ENCODE results near the gene NPPB. TPM values are rescaled to one million over a fixed set of nuclear protein-coding genes. Genes with fewer than 3 reads are reported as not detected.

NPPB gene
- total and polyA plus RNA-seq, 2 experiments from 2014 or later, result 0.95 TPM; not detected in 1

DNA sequence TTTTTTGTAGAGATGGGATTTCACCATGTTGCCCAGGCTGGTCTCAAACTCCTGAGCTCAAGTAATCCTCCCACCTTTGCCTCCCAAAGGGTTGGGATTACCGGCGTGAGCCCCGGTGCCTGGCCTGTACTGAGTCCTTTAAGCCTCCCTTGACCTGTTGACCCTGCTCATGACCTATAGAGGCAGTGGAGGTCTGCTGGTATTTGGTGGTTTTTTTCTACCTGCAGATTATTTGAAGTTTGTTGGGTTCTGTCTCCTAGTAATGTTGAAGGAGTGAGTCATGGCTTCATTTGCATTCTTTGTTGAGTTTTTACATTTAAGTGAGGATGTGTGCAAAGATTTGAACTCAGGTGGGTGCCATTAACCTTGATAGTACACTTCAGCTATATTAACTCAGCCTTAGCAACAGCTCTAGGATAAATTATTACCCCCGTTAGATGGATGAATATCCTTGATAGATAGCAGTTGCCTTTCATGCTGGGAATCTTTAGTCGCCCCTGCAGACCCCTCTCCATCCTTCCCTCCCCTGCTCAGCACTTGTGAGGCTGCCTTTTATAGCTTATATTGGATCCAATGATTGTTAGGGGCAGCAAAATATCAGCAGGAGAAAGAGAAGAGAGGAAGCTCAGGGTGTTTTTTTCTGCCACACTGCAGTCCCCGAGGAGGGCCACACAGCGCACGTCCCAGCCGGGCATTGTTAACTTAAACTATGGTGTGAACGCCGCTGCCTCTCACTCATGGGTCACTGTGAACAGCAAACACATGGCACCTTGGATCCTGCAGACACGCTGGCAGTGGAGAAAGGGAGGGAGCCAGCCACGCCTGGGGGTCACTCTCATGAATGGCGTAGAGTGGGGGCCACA, 14.9 kb upstream of the NPPB start (continued):
- TF ChIP-seq, protein P1, sequence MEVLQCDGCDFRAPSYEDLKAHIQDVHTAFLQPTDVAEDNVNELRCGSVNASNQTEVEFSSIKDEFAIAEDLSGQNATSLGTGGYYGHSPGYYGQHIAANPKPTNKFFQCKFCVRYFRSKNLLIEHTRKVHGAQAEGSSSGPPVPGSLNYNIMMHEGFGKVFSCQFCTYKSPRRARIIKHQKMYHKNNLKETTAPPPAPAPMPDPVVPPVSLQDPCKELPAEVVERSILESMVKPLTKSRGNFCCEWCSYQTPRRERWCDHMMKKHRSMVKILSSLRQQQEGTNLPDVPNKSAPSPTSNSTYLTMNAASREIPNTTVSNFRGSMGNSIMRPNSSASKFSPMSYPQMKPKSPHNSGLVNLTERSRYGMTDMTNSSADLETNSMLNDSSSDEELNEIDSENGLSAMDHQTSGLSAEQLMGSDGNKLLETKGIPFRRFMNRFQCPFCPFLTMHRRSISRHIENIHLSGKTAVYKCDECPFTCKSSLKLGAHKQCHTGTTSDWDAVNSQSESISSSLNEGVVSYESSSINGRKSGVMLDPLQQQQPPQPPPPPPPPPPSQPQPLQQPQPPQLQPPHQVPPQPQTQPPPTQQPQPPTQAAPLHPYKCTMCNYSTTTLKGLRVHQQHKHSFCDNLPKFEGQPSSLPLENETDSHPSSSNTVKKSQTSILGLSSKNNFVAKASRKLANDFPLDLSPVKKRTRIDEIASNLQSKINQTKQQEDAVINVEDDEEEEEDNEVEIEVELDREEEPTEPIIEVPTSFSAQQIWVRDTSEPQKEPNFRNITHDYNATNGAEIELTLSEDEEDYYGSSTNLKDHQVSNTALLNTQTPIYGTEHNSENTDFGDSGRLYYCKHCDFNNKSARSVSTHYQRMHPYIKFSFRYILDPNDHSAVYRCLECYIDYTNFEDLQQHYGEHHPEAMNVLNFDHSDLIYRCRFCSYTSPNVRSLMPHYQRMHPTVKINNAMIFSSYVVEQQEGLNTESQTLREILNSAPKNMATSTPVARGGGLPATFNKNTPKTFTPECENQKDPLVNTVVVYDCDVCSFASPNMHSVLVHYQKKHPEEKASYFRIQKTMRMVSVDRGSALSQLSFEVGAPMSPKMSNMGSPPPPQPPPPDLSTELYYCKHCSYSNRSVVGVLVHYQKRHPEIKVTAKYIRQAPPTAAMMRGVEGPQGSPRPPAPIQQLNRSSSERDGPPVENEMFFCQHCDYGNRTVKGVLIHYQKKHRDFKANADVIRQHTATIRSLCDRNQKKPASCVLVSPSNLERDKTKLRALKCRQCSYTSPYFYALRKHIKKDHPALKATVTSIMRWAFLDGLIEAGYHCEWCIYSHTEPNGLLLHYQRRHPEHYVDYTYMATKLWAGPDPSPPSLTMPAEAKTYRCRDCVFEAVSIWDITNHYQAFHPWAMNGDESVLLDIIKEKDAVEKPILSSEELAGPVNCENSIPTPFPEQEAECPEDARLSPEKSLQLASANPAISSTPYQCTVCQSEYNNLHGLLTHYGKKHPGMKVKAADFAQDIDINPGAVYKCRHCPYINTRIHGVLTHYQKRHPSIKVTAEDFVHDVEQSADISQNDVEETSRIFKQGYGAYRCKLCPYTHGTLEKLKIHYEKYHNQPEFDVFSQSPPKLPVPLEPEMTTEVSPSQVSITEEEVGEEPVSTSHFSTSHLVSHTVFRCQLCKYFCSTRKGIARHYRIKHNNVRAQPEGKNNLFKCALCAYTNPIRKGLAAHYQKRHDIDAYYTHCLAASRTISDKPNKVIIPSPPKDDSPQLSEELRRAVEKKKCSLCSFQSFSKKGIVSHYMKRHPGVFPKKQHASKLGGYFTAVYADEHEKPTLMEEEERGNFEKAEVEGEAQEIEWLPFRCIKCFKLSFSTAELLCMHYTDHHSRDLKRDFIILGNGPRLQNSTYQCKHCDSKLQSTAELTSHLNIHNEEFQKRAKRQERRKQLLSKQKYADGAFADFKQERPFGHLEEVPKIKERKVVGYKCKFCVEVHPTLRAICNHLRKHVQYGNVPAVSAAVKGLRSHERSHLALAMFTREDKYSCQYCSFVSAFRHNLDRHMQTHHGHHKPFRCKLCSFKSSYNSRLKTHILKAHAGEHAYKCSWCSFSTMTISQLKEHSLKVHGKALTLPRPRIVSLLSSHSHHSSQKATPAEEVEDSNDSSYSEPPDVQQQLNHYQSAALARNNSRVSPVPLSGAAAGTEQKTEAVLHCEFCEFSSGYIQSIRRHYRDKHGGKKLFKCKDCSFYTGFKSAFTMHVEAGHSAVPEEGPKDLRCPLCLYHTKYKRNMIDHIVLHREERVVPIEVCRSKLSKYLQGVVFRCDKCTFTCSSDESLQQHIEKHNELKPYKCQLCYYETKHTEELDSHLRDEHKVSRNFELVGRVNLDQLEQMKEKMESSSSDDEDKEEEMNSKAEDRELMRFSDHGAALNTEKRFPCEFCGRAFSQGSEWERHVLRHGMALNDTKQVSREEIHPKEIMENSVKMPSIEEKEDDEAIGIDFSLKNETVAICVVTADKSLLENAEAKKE (CRISPR knock-in tag; IDR thresholded peaks at IDR 0.05), result no peak
- no peak for TF ChIP-seq EZH2phosphoT487 (IDR thresholded peaks at IDR 0.05; ENCODE audit: unreplicated experiment)
- TF ChIP-seq JUNB (IDR thresholded peaks at IDR 0.05; ENCODE audit: unreplicated experiment), result no peak
- no peak for TF ChIP-seq CREB1 (CRISPR knock-in tag; IDR thresholded peaks at IDR 0.05; ENCODE audit: low read depth)
- TF ChIP-seq, protein P2, sequence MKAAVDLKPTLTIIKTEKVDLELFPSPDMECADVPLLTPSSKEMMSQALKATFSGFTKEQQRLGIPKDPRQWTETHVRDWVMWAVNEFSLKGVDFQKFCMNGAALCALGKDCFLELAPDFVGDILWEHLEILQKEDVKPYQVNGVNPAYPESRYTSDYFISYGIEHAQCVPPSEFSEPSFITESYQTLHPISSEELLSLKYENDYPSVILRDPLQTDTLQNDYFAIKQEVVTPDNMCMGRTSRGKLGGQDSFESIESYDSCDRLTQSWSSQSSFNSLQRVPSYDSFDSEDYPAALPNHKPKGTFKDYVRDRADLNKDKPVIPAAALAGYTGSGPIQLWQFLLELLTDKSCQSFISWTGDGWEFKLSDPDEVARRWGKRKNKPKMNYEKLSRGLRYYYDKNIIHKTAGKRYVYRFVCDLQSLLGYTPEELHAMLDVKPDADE (IDR thresholded peaks at IDR 0.05), result no peak

DNA sequence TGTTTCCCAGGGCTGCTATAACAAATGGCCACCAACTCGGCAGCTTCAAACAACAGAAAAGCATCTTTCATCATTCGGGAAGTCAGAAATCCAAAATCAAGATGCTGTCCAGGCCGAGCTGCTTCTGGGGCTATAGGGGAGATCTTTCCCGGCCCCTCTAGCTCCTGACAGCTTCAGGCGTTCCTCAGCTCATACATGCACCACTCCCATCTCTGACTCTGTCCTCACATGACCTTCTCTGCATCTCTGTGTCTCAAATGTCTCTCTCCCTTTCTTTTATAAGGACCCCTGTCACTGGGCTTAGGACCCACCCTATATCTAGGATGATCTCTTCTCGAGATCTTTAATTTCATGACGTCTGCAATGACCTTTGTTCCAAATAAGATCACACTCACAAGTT, 13.8 kb upstream of the NPPB start:
- no peaks in the 10 kb centered on the region for H3F3A ChIP-seq (replicated peaks; ENCODE audit: low read depth)
- H2AFZ ChIP-seq, result no peak overlapping the region
- H3K4me2 ChIP-seq, result no peak overlapping the region
- Mint-ChIP-seq H3K4me3 (no peak overlapping the region), H3K36me3 (ENCODE audit: low read depth) (no peaks in the 10 kb centered on the region; the same call in 2 of the 3 replicates), H3K9me3 (no peaks in the 10 kb centered on the region), H3K27ac (no peak overlapping the region), H3K4me1 (no peaks in the 10 kb centered on the region), H3K27me3 (ENCODE audit: insufficient read depth, low read depth, poor library complexity) (peaks cover 17% of the 10 kb centered on the region)
- H3K4me3 ChIP-seq, result no peak overlapping the region
- no peaks in the 10 kb centered on the region for H3K27me3 ChIP-seq (ENCODE audit: insufficient read depth)
- H3K36me3 ChIP-seq (ENCODE audit: insufficient read depth), result no peaks in the 10 kb centered on the region
- H3K27ac ChIP-seq (ENCODE audit: low read depth), result no peak overlapping the region
- no peaks in the 10 kb centered on the region for H3K79me2 ChIP-seq (replicated peaks; ENCODE audit: insufficient read depth)
- DNase-seq (ENCODE audit: low spot score) (no peak), ATAC-seq (no peak)
- H3K9me2 ChIP-seq (ENCODE audit: insufficient read depth), result no peaks in the 10 kb centered on the region
- H4K20me1 ChIP-seq (replicated peaks; ENCODE audit: insufficient read depth), result no peaks in the 10 kb centered on the region
- H3K4me1 ChIP-seq (ENCODE audit: insufficient read depth), result no peaks in the 10 kb centered on the region
- TF ChIP-seq, protein P3, sequence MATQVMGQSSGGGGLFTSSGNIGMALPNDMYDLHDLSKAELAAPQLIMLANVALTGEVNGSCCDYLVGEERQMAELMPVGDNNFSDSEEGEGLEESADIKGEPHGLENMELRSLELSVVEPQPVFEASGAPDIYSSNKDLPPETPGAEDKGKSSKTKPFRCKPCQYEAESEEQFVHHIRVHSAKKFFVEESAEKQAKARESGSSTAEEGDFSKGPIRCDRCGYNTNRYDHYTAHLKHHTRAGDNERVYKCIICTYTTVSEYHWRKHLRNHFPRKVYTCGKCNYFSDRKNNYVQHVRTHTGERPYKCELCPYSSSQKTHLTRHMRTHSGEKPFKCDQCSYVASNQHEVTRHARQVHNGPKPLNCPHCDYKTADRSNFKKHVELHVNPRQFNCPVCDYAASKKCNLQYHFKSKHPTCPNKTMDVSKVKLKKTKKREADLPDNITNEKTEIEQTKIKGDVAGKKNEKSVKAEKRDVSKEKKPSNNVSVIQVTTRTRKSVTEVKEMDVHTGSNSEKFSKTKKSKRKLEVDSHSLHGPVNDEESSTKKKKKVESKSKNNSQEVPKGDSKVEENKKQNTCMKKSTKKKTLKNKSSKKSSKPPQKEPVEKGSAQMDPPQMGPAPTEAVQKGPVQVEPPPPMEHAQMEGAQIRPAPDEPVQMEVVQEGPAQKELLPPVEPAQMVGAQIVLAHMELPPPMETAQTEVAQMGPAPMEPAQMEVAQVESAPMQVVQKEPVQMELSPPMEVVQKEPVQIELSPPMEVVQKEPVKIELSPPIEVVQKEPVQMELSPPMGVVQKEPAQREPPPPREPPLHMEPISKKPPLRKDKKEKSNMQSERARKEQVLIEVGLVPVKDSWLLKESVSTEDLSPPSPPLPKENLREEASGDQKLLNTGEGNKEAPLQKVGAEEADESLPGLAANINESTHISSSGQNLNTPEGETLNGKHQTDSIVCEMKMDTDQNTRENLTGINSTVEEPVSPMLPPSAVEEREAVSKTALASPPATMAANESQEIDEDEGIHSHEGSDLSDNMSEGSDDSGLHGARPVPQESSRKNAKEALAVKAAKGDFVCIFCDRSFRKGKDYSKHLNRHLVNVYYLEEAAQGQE (IDR thresholded peaks at IDR 0.05; ENCODE audit: unreplicated experiment), result no peak
- TF ChIP-seq EZH2 (IDR thresholded peaks at IDR 0.05; ENCODE audit: low read depth, unreplicated experiment), result no peak

All from GM23338 (cell line).